Osteocyte (in vitro differentiated cells): ENCODE measurements around the gene GUCD1. TPM values are rescaled to one million over a fixed set of nuclear protein-coding genes. Genes with fewer than 3 reads are reported as not detected.

Experiments
- DNase-seq: peaks from one replicate; pipeline ENCODE4 v3.0.0; 2021; ENCODE audit warnings: mixed read lengths; ENCODE audit not compliant: unreplicated experiment; ENCODE audit errors: extremely low spot score
- H3K27ac Mint-ChIP-seq: one replicate; pipeline ENCODE4 v1.8.0; 2021; ENCODE audit warnings: mild to moderate bottlenecking, mixed read lengths; ENCODE audit not compliant: unreplicated experiment
- H3K27me3 Mint-ChIP-seq: one replicate; pipeline ENCODE4 v1.8.0; 2021; ENCODE audit warnings: mixed read lengths; ENCODE audit not compliant: unreplicated experiment
- H3K36me3 Mint-ChIP-seq: one replicate; pipeline ENCODE4 v1.8.0; 2021; ENCODE audit warnings: mixed read lengths; ENCODE audit not compliant: unreplicated experiment
- H3K4me1 Mint-ChIP-seq: one replicate; pipeline ENCODE4 v1.8.0; 2021; ENCODE audit warnings: mixed read lengths; ENCODE audit not compliant: unreplicated experiment
- H3K4me3 Mint-ChIP-seq: one replicate; pipeline ENCODE4 v1.8.0; 2021; ENCODE audit warnings: mild to moderate bottlenecking, moderate library complexity, mixed read lengths; ENCODE audit not compliant: unreplicated experiment
- H3K9me3 Mint-ChIP-seq: one replicate; pipeline ENCODE4 v1.8.0; 2021; ENCODE audit warnings: mixed read lengths; ENCODE audit not compliant: unreplicated experiment
- CTCF ChIP-seq: fragments of 200-600 bp; sonication (generic); IDR thresholded peaks from 2 replicates; pipeline ENCODE4 v1.5.0; 2021; ENCODE audit warnings: antibody characterized with exemption, mild to moderate bottlenecking, moderate library complexity
- total RNA-seq: library from RNA; stranded (reverse); gene quantifications from 2 replicates; pipeline ENCODE4 v1.2.1, GENCODE V29; 2021

GUCD1 gene
- total RNA-seq, 1 donor from 2014 or later, result 79.3 TPM

GRCh38 chr22:24543679-24544243 is 11.2 kb downstream of the GUCD1 start:
- H3K27ac Mint-ChIP-seq, result no peak overlapping the region
- peaks cover 45% of the 10 kb centered on the region for H3K36me3 Mint-ChIP-seq
- no peak overlapping the region for H3K4me3 Mint-ChIP-seq

GRCh38 chr22:24543185-24543601 is 11.7 kb downstream of the GUCD1 start:
- peaks cover 40% of the 10 kb centered on the region for H3K36me3 Mint-ChIP-seq

More at GRCh38 chr22:24543679-24544243, 11.2 kb downstream of the GUCD1 start:
- Mint-ChIP-seq H3K27me3 (no peaks in the 10 kb centered on the region), H3K9me3 (no peaks in the 10 kb centered on the region), H3K4me1 (peaks cover 19% of the 10 kb centered on the region)
- no peak for TF ChIP-seq CTCF
- DNase-seq, result no peak

GRCh38 chr22:24542641-24543040 is 12.3 kb downstream of the GUCD1 start:
- H3K27ac Mint-ChIP-seq, result no peak overlapping the region
- no peak overlapping the region for H3K4me3 Mint-ChIP-seq
- TF ChIP-seq CTCF, result no peak
- no peaks in the 10 kb centered on the region for H3K27me3 Mint-ChIP-seq
- no peaks in the 10 kb centered on the region for H3K9me3 Mint-ChIP-seq
- DNase-seq, result no peak
- peaks cover 36% of the 10 kb centered on the region for H3K36me3 Mint-ChIP-seq
- peaks cover 19% of the 10 kb centered on the region for H3K4me1 Mint-ChIP-seq

More at GRCh38 chr22:24543185-24543601, 11.7 kb downstream of the GUCD1 start:
- H3K4me1 Mint-ChIP-seq, result peaks cover 19% of the 10 kb centered on the region
- no peak overlapping the region for H3K4me3 Mint-ChIP-seq
- no peaks in the 10 kb centered on the region for H3K27me3 Mint-ChIP-seq
- TF ChIP-seq CTCF, result no peak
- DNase-seq, result no peak
- no peaks in the 10 kb centered on the region for H3K9me3 Mint-ChIP-seq
- H3K27ac Mint-ChIP-seq, result no peak overlapping the region

- no peaks in the 10 kb centered on the region for H3K27me3 Mint-ChIP-seq
- DNase-seq, result no peak
- TF ChIP-seq CTCF, result no peak
- H3K4me3 Mint-ChIP-seq, result no peak overlapping the region
- peaks cover 18% of the 10 kb centered on the region for H3K4me1 Mint-ChIP-seq
- no peaks in the 10 kb centered on the region for H3K9me3 Mint-ChIP-seq
- H3K27ac Mint-ChIP-seq, result no peak overlapping the region
- H3K36me3 Mint-ChIP-seq, result peaks cover 28% of the 10 kb centered on the region
Measured at GRCh38 chr22:24541681-24542515, 13.0 kb downstream of the GUCD1 start.

GRCh38 chr22:24540470-24540869 is 14.5 kb downstream of the GUCD1 start:
- no peak for TF ChIP-seq CTCF
- no peak for DNase-seq
- H3K4me3 Mint-ChIP-seq, result no peak overlapping the region

More at GRCh38 chr22:24540470-24540869, 14.5 kb downstream of the GUCD1 start:
- Mint-ChIP-seq H3K4me1 (peaks cover 11% of the 10 kb centered on the region), H3K9me3 (no peaks in the 10 kb centered on the region), H3K36me3 (peaks cover 24% of the 10 kb centered on the region), H3K27ac (no peak overlapping the region), H3K27me3 (no peaks in the 10 kb centered on the region)
